Adrenal gland (tissue), 5 donors: Measurements from ENCODE around the gene RASGRP4.

ENCODE experiments used
- POLR2A ChIP-seq, 2 donors: fragments of 450-650 bp; IDR thresholded peaks; one replicate each; pipeline ENCODE4 v1.6.1; 2017; ENCODE audit warnings: antibody characterized with exemption in 2 of 2, mild to moderate bottlenecking in 2 of 2, moderate library complexity in 1 of 2
- TF ChIP-seq, protein P1 (sequence below), 6 experiments: fragments of 450-650 bp in 4 of 6; fragments of 200-600 bp in 2 of 6; sonication (generic) in 1 of 6; IDR thresholded peaks; 1 replicate in 5 of 6; 2 replicates in 1 of 6; pipeline versions ENCODE4 v1.5.1 to v1.8.0; 2016 to 2021; ENCODE audit warnings: antibody characterized with exemption in 6 of 6, mild to moderate bottlenecking in 2 of 6, moderate library complexity in 1 of 6
- donor health status: DM: no; HTN: no; CAD: no.

DNA sequence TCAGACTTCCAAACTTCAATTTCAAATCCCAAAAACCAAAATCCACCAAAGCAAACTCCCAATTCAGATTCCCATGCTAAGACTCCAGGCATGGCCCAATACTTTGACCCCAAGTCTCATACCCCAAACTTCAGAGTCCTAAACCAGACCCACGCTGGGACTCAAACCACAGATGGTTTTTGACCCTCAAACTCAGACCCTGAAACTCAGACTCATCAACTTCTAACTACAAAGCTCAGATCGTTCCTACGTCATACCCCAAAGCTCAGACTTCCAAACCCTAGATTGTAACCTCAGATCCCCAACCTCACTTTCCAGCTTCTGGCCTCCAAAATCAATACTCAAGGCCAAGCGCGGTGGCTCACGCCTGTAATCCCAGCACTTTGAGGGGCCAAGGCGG lies 19.3 kb upstream of the RASGRP4 start:
- TF ChIP-seq, protein P1, sequence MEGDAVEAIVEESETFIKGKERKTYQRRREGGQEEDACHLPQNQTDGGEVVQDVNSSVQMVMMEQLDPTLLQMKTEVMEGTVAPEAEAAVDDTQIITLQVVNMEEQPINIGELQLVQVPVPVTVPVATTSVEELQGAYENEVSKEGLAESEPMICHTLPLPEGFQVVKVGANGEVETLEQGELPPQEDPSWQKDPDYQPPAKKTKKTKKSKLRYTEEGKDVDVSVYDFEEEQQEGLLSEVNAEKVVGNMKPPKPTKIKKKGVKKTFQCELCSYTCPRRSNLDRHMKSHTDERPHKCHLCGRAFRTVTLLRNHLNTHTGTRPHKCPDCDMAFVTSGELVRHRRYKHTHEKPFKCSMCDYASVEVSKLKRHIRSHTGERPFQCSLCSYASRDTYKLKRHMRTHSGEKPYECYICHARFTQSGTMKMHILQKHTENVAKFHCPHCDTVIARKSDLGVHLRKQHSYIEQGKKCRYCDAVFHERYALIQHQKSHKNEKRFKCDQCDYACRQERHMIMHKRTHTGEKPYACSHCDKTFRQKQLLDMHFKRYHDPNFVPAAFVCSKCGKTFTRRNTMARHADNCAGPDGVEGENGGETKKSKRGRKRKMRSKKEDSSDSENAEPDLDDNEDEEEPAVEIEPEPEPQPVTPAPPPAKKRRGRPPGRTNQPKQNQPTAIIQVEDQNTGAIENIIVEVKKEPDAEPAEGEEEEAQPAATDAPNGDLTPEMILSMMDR (IDR thresholded peaks at IDR 0.05), result no peak
- TF ChIP-seq POLR2A (IDR thresholded peaks at IDR 0.05), result no peak
